ENCODE measurements around the gene RNF121. TPM values are rescaled to one million over a fixed set of nuclear protein-coding genes. Genes with fewer than 3 reads are reported as not detected.
A peak's percentile ranks its signal among the peaks of the same experiment; 100 is the strongest.

The RNF121 gene
- total and polyA plus RNA-seq, 12 donors = 8.3 to 25.7 (median 19.2) TPM

- H3K4me3 ChIP-seq = no peak overlapping the region
- H3K27ac ChIP-seq = peak overlapping the region in 1 of 10 donors; percentile 65
- H3K36me3 ChIP-seq = peaks cover 24 to 100% (median 94%) of the 10 kb centered on the region in 9 donors
- no peaks in the 10 kb centered on the region for H3K9me3 ChIP-seq
- peaks cover 33 to 55% (median 43%) of the 10 kb centered on the region in 9 donors for H3K4me1 ChIP-seq
- no peak for TF ChIP-seq CTCF (IDR thresholded peaks at IDR 0.05)
- intact Hi-C loops (cut with DNase I) = loop anchor here in 2 of 10 donors (10.0 kb wide), 2 partner anchors 210 to 220 kb away; partner anchors contain the start of gene INPPL1 (in 1 of the 2)
- H3K27me3 ChIP-seq = no peaks in the 10 kb centered on the region
- DNase-seq (no peak), ATAC-seq (no peak)
- WGBS, 2 donors = 82 to 85% methylated on average over 16 of the region's 16 CpGs
These were observed 86.0 kb downstream of the RNF121 start for GRCh38 chr11:72014761-72015320.

- 89 to 90% methylated on average over 10 of the region's 10 CpGs for WGBS, 2 donors
These were observed 86.7 kb downstream of the RNF121 start for GRCh38 chr11:72015511-72016061.

GRCh38 chr11:72018171-72018570, 89.3 kb downstream of the RNF121 start:
- H3K36me3 ChIP-seq = peaks cover 24 to 100% (median 100%) of the 10 kb centered on the region in 9 donors
- 88 to 89% methylated on average over 9 of the region's 9 CpGs for WGBS, 2 donors
- intact Hi-C loops (cut with DNase I) = loop anchor here in 2 of 10 donors (10.0 kb wide), 2 partner anchors 207 to 217 kb away; partner anchors contain the start of gene INPPL1 (in 1 of the 2)
- H3K4me3 ChIP-seq = no peak overlapping the region
- DNase-seq (no peak), ATAC-seq (no peak)
- no peaks in the 10 kb centered on the region for H3K9me3 ChIP-seq
- H3K4me1 ChIP-seq = peaks cover 14 to 22% (median 18%) of the 10 kb centered on the region in 9 donors
- H3K27ac ChIP-seq = no peak overlapping the region
- no peak for TF ChIP-seq CTCF (IDR thresholded peaks at IDR 0.05)
- H3K27me3 ChIP-seq = no peaks in the 10 kb centered on the region

More at GRCh38 chr11:72015511-72016061, 86.7 kb downstream of the RNF121 start:
- peak in 6 of 9 donors; percentile 11 to 33 (median 16) for TF ChIP-seq CTCF (IDR thresholded peaks at IDR 0.05)
- no peak for ATAC-seq
- intact Hi-C loops (cut with DNase I) = loop anchor here in 2 of 10 donors (10.0 kb wide), 2 partner anchors 209 to 219 kb away; partner anchors contain the start of gene INPPL1 (in 1 of the 2)
- Histone ChIP-seq H3K4me3 (no peak overlapping the region), H3K9me3 (no peaks in the 10 kb centered on the region), H3K4me1 (peaks cover 33 to 48% (median 38%) of the 10 kb centered on the region in 9 donors), H3K36me3 (peaks cover 24 to 100% (median 94%) of the 10 kb centered on the region in 9 donors), H3K27ac (no peak overlapping the region), H3K27me3 (no peaks in the 10 kb centered on the region)
- no peak for DNase-seq

- Histone ChIP-seq H3K4me3 (no peak overlapping the region), H3K36me3 (peaks cover 7 to 98% (median 72%) of the 10 kb centered on the region in 9 donors), H3K27me3 (no peaks in the 10 kb centered on the region), H3K9me3 (no peaks in the 10 kb centered on the region), H3K27ac (no peak overlapping the region), H3K4me1 (peaks cover 3 to 44% (median 33%) of the 10 kb centered on the region in 9 donors)
- WGBS, 2 donors = 78% methylated on average over 4 of the region's 4 CpGs
- intact Hi-C loops (cut with DNase I) = loop anchor here in 4 of 10 donors (5.0 to 10.0 kb wide), 4 partner anchors 41 to 411 kb away; partner anchors contain the start of gene CLPB (in 1 of the 4)
- no peak for ATAC-seq
- TF ChIP-seq CTCF (IDR thresholded peaks at IDR 0.05) = no peak
- DNase-seq = no peak
These were observed 94.5 kb downstream of the RNF121 start for GRCh38 chr11:72023335-72023734.

Data from heart right ventricle (tissue), 16 donors.